ENCODE results near the gene SPOCD1.
"Not testable (repeated sequence)": the region's sequence is repeated elsewhere in the genome, so short reads cannot be mapped to it uniquely, and the experiment has no call there.

- not testable (repeated sequence) for TF ChIP-seq CEBPB (IDR thresholded peaks at IDR 0.05; ENCODE audit: low read depth, low read length); MAFK (IDR thresholded peaks at IDR 0.05; ENCODE audit: low read depth, low read length); USF2 (IDR thresholded peaks at IDR 0.05; ENCODE audit: low read depth, low read length); POLR2A (IDR thresholded peaks at IDR 0.05; ENCODE audit: low read depth, low read length); ELK1 (IDR thresholded peaks at IDR 0.05; ENCODE audit: borderline replicate concordance, low read depth, low read length); CHD1 (IDR thresholded peaks at IDR 0.05; ENCODE audit: low read depth, low read length)
- TF ChIP-seq, protein P1, sequence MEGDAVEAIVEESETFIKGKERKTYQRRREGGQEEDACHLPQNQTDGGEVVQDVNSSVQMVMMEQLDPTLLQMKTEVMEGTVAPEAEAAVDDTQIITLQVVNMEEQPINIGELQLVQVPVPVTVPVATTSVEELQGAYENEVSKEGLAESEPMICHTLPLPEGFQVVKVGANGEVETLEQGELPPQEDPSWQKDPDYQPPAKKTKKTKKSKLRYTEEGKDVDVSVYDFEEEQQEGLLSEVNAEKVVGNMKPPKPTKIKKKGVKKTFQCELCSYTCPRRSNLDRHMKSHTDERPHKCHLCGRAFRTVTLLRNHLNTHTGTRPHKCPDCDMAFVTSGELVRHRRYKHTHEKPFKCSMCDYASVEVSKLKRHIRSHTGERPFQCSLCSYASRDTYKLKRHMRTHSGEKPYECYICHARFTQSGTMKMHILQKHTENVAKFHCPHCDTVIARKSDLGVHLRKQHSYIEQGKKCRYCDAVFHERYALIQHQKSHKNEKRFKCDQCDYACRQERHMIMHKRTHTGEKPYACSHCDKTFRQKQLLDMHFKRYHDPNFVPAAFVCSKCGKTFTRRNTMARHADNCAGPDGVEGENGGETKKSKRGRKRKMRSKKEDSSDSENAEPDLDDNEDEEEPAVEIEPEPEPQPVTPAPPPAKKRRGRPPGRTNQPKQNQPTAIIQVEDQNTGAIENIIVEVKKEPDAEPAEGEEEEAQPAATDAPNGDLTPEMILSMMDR (conservative IDR thresholded peaks at IDR 0.05; ENCODE audit: low read depth, low read length), result not testable (repeated sequence)
Measured at GRCh38 chr1:31820196-31820595, 4.4 kb upstream of the SPOCD1 start.
